NOMO-1 treated with DMSO at 0.1 percent for 48 hours (cell line): ENCODE measurements around the gene GRIK2.

Source experiments
- DNase-seq: peaks from one replicate; lab custom pipeline; 2025; ENCODE audit not compliant: unreplicated experiment; lab: John Stamatoyannopoulos, UW

GRIK2 gene

DNA sequence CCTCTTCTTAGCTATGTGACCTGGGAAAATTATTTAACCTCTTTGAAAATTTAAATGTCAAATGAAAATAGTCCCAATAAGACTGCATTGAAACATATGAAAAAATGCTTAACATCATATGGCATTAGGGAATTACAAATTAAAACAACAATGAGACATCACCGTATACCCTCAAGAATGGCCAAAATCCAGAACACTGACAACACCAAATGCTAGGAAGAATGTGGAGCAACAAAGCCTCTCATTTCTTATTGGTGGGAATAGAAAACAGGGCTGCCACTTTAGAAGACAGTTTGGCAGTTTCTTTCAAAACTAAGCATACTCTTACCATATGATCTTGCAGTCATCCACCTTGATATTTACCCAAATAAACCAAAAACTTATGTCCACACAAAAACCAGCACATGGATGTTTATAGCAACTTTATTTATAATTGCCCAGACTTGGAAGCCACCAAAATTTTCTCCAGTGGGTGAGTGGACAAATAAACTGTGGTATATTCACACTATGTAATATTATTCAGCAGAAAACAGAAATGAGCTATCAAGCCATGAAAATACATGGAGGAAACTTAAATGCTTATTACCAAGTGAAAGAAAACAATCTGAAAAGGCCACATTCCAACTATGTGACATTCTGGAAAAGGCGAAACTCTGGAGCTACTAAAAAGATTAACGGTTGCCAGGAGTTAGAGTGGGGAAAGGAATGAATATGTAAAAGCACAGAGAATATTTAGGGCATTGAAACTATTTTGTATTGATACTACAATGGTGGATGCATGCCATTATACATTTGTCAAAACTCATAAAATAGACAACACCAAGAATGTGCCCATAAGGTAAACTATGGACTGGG, 459.9 kb downstream of the GRIK2 start:
- DNase-seq = no peak

DNA sequence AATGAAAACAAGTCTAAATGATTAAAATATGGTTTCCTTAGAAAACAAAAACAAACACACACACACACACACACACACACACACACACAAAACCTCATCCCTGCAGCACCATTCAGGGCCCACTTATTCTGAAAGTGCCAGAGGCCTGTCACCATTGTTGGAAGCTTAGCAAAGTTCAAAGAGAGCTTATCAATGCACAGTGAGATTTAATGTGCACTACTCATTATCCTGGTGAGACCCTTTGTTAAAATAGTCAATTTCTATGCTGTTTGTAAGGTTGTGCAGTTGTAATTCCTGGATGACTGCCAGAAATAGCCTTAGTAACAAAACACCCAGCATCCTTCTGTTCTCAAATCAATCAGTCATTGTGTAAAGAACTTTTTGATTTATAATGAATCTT, 482.9 kb downstream of the GRIK2 start:
- no peak for DNase-seq

- peak; percentile 87 for DNase-seq
These were observed 485.2 kb downstream of the GRIK2 start for GRCh38 chr6:101878554-101879276.

DNA sequence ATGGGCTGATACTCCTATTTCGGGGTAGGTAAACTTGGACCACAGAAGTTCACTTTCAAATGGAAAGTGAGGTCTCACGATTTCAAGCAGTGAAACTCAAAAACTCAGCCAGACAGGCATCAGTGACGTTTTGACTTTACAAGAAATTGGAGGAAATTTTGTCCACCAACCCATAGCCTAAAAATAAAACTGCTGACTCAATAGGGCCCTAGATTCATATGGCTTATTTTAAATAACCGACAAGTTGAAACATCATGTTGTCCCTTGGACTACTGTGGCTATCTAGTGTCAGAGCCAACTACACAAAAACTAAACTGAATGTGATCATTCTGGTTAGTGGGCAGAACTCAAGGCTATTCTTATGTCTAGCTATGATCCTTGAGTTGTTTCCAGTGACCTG, 486.3 kb downstream of the GRIK2 start:
- DNase-seq = no peak

GRCh38 chr6:101883505-101883904, 490.0 kb downstream of the GRIK2 start:
- no peak for DNase-seq

DNA sequence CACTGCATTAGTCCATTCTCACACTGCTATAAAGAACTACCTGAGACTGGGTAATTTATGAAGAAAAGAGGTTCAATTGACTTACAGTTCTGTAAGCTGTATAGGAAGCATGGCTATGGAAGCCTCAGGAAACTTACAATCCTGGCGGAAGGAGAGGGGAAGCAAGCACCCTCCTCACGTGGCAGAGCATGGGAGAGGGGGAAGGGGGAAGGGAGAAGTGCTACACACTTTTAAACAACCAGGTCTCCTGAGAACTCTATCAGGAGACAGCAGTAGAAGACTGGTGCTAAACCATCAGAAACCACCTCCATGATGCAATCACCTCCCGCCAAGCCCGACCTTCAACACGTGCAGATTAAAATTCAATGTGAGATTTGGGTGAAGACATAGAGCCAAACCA, 494.0 kb downstream of the GRIK2 start:
- DNase-seq = no peak

DNA sequence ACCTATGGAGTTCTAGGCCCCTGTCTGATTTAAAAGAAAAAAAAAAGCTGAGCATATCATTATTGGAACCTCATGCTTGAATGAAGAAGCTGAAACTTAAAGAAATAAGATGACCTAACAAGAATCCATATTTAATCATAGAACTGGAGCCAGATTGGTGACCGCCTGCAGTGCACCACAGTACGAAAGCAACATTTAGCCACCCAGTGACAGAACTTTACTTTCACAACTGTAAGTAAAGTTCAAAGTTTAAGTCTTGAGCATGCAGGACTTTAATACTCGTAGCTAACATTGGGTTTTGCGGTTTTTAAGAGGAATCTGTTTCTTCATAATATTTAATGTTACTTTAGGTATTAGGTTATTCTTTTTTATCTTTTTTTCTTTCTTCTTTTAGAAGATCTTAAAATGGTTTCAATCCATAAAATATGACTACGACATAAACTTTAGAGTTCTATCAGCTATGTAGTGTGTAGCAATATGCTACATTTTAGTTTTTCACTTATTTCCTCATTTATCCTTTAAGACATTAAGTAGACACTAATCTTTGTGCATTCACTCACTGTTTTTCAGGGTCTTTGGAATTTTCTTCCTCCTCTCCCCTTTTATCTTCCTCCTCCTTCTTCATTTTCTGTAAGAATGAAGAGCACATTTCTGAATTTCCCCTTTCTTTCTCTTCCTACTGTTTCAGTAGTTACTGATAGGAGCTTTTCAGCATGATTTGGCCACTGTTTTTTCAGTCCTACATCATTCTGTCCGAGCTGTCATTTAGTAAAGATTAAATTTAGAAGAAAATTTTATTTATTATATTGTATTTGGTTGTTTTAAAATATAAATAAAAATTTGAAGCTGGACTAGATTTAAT, 514.1 kb downstream of the GRIK2 start:
- DNase-seq = no peak

DNA sequence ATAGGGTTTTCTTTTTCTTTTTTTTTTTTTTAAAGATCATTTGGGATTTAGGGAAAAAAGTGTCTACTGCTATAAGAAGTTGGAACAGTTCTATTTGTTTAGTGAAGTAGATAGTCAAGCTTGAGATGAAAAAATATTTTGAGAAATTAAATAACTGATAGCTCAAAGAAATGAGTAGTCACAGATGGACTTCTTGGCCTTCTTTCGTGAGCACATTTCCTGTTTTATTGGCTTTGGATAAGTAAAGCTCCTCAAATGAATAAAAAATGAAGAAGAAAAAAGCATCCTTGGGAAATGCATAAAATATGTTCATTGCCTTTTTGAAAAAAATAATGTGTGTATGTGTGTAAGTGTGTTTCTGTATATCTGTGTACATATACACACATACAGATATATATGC, 515.9 kb downstream of the GRIK2 start:
- DNase-seq = no peak

- DNase-seq = no peak
These were observed 518.8 kb downstream of the GRIK2 start for GRCh38 chr6:101912311-101912710.

DNA sequence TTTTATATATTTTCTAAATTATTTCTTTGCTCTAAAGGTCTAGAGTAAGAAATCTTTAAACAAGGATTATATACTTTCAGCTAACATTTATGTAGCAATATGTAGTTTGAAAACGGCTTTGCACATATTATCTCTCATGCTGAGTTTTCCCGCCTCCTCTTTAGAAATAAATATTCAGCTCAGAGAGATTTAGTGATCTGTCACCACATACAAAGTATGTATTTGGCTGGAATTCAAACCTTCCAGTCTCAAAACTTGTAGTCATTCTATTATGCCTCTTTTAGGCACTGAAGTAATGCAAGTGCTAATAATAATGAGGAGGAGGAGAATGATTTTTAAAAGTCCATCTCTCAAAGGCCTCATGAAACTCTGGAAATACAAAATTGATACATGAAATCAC, 525.0 kb downstream of the GRIK2 start:
- no peak for DNase-seq

DNA sequence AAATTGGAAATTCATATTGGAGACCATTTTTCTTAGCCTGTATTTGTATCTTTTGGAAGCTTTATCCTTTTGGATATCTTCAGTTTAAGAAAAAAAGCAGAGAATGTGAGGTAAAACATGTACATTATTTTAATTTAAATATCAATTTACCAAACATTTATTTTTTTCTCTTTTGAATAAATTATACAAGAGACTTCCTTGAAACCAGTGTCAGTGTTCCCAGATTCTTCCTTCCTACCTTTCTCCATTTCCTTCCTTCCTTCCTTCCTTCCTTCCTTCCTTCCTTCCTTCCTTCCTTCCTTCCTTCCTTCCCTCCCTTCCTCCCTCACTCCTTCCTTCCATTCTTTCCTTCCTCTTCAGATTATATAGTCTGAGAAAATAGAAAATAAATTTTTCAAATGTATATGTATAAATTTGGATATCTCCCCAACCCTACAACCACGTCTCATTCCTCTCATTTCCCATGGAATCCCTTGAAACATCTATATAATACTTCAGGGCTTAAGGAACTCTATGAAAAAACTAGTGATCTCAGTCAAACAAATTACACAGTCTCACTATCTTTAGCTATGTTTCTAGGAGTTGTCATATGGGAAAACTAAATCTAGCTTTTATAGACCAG, 528.4 kb downstream of the GRIK2 start:
- DNase-seq = no peak

DNA sequence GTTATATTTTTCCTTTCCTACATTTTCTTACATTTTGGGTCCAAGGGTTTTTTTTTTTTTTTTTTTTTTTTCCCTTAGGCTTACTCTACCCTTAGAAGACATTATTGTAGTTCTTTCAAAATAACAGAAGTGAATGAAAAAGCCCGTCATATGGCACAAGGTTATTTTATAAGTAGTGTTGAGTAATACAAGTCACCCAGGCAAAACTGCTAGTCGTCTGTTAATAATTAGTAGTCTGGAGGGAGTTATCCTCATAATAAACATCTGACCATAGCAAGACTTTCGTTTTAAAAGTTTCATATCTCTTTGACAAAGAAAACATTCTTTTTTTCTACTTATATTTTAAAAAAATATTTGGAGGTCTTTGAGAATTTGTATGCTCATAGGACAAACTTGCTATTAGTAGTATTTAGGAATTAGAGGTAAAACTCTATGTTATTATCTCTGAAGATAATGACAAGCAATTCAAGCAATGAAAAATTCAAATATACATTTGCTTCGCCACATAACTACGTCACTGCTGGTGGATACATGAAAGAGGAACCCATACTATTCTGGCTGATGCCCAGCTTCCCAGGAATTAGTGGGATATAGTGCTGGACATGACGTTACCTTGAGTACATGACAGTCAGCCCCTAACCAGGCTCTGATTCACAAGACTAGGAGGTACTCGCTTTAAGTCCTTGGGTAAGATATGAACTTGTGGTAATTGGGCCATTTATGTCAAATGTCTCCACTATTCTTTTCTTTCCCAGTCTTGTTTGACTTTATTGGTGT, 532.8 kb downstream of the GRIK2 start:
- DNase-seq = no peak

DNA sequence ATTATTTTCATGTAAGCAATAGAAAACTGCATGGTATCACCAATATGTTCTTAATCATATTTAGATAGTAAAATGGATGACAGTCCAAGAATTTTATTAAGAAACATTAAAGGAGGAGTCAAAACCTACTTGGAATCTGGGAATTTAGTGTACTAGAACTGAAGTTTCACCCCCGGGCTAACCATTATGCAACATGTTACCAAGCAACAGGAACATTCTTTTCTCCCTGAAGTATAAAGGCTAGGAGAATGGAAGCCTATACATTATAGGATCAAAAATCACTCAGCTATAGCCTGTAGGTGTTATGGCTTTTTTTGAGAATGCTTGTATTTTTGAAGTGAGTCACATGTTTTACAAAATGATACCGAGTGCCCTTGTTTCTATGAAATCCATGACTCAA, 538.3 kb downstream of the GRIK2 start:
- no peak for DNase-seq

GRCh38 chr6:101932704-101933103, 539.2 kb downstream of the GRIK2 start:
- DNase-seq = no peak

DNA sequence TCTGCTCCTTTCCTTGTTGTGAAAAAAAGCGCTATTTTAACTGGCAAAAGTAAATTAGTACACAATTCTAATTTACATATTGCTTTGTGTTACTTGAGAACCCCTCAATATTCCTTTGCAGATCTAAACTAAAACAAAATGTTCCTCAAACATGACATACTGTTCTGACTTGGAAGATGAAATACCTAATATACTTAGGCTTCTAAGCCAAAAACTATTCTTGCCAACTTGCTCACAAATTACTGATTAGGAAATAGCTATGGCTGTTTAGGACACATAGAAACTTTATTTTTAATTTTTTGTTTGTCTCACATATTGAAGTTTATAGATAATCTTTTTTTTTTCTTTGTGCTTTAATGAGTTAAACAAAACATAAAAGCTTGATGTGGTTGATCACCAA, 542.2 kb downstream of the GRIK2 start:
- DNase-seq = no peak

- DNase-seq = no peak
These were observed 543.0 kb downstream of the GRIK2 start for GRCh38 chr6:101936516-101936915.

DNA sequence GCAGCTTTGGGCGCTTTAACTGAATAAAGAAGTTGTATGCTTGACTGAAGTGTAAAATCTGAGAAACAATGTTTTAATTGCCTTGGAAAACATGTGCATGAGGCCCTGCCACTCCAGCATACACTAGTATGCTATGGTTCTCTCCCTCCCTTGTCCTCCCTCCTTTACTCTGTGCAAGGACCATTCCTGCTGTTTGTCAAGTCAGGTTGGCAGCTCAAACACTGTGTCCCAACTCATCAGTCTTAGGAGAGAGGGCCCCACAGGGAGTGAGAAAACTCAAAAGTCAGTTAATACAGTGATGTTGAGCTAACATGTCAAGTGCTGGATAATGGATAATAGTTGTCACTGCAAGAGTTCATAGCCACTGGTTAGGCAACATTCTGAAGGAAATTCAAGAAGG, 543.6 kb downstream of the GRIK2 start:
- no peak for DNase-seq

DNA sequence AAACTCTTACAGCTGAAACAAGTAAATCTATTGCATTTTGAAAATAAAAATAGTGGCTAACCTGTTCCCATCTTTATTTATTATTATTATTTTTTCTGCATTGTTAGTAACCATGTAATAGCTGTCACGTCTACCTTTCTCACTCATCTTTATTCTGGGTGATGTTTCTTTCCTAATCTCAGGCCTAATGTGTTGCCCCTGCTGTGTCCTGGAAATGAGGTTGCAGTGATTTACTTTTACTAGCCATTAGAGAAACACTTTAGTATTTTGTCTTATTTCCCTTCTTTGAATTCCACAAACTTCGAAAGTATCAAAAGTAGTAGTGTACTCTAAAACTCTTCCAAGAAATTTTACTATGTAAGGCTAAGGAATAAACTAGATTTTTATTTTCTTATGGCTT, 546.9 kb downstream of the GRIK2 start:
- no peak for DNase-seq

DNA sequence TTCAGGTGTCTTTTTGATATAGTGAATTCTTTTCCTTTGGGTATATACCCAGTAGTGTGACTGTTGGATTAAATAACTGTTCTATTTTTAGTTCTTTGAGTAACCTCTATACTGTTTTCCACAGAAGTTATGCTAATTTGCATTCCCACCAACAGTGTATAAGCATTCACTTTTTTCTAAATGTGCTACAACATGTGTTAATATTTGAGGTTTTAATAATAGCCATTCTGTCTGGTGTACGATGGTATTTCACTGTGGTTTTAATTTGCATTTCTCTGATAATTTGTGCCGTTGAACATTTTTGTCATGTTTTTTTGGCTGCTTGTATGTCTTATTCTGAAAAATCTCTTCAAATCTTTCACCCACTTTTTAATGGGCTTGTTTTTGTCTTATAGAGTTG, 563.5 kb downstream of the GRIK2 start:
- no peak for DNase-seq

DNA sequence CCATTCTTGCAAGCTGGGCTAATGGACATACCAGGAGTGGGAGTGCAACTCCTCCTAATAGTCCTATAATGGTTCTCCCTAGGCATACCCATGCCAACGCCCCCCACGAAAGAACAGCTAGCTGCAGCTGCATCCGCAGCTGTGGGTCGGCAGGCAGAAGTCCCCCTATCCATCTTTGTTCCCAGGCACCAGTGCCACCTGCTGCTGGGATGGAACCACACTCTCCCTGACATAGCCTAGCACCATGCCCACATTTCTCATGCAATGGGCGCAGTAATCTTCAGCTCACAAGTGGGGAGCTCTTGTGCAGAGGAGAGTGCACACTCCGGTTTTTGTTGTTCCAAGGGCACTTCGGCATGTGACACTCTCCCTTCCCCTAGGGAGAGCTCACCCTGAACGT, 567.8 kb downstream of the GRIK2 start:
- no peak for DNase-seq
